Lung (tissue), 12 donors: ENCODE data around the gene DLGAP4. TPM values are rescaled to one million over a fixed set of nuclear protein-coding genes. Genes with fewer than 3 reads are reported as not detected.

Source experiments
- ATAC-seq: fragments of 200-7000 bp; cut with Tn5 transposase; one replicate; pipeline ENCODE4 v1.9.1; 2020; ENCODE audit warnings: moderate number of reproducible peaks; ENCODE audit not compliant: insufficient read depth, low FRiP score
- DNase-seq, 3 donors: peaks; one replicate each; pipeline ENCODE4 v3.0.0-alpha.2; 2013 to 2017
- H3K27ac ChIP-seq, 2 donors: one replicate each; pipeline ENCODE4 v1.5.1; 2013; ENCODE audit warnings: mild to moderate bottlenecking in 2 of 2, moderate library complexity in 2 of 2, control low read depth in 1 of 2, inconsistent platforms in 1 of 2, low read depth in 1 of 2, low read length in 1 of 2
- H3K27me3 ChIP-seq, 3 donors: one replicate each; pipeline ENCODE4 v1.5.1; 2013; ENCODE audit warnings: low read length in 2 of 3; ENCODE audit not compliant: control insufficient read depth in 3 of 3, insufficient read depth in 3 of 3
- H3K36me3 ChIP-seq, 4 donors: one replicate each; pipeline ENCODE4 v1.5.1; 2013; ENCODE audit warnings: low read length in 4 of 4, mild to moderate bottlenecking in 1 of 4, moderate library complexity in 1 of 4; ENCODE audit not compliant: control insufficient read depth in 4 of 4, insufficient read depth in 4 of 4
- H3K4me1 ChIP-seq, 5 donors: one replicate each; pipeline ENCODE4 v1.5.1; 2013; ENCODE audit warnings: low read length in 5 of 5, mild to moderate bottlenecking in 2 of 5, moderate library complexity in 1 of 5; ENCODE audit not compliant: control insufficient read depth in 5 of 5, insufficient read depth in 5 of 5
- H3K4me3 ChIP-seq: one replicate; pipeline ENCODE4 v1.5.1; 2013; ENCODE audit warnings: mild to moderate bottlenecking, control low read depth, moderate library complexity
- H3K9ac ChIP-seq, 2 donors: one replicate each; pipeline ENCODE4 v1.5.1; 2013; ENCODE audit warnings: low read length in 2 of 2, control low read depth in 1 of 2; ENCODE audit not compliant: insufficient read depth in 1 of 2
- H3K9me3 ChIP-seq, 4 donors: one replicate each; pipeline ENCODE4 v1.5.1; 2013; ENCODE audit warnings: low read length in 3 of 4, mild to moderate bottlenecking in 1 of 4, moderate library complexity in 1 of 4; ENCODE audit not compliant: control insufficient read depth in 4 of 4, insufficient read depth in 3 of 4
- CTCF ChIP-seq: IDR thresholded peaks from 2 replicates; pipeline ENCODE4 v1.5.1; 2012; ENCODE audit warnings: mild to moderate bottlenecking; ENCODE audit errors: control extremely low read depth, extremely low read depth
- WGBS, 2 donors: extraction: QIAGEN DNeasy Blood & Tissue Kit; methylation state at CpG; one replicate each; pipeline ENCODE4 v1.1.7; 2013; 5-methylcytosine and 5-hydroxymethylcytosine counted together
- polyA plus RNA-seq, 2 donors: library from polyadenylated mRNA; stranded (reverse); fragments of 200-250 nt; gene quantifications; one replicate each; pipeline ENCODE4 v1.2.1, GENCODE V29; 2013
- total RNA-seq, 2 donors: library from RNA; depleted of rRNA in 1 of 2; stranded (reverse); fragments of >200 nt in 1 of 2; gene quantifications; one replicate each; pipeline ENCODE4 v1.2.1, GENCODE V29; 2014 to 2021
- donor health status: control.
- donor health status: control.
- donor health status: Bipolar disorder and iron deficiency.
- donor health status: healthy.
- donor health status: DM: yes; HTN: yes; CAD: no.

DLGAP4 gene
- total and polyA plus RNA-seq, 4 donors = 34.6 to 67.6 (median 35.8) TPM

GRCh38 chr20:36322131-36322530, 16.0 kb downstream of the DLGAP4 start:
- Histone ChIP-seq H3K9me3 (peaks cover 0 to 7% (median 1%) of the 10 kb centered on the region in 4 donors), H3K9ac (no peak overlapping the region), H3K27me3 (no peaks in the 10 kb centered on the region), H3K36me3 (no peaks in the 10 kb centered on the region), H3K4me1 (no peaks in the 10 kb centered on the region), H3K27ac (no peak overlapping the region), H3K4me3 (no peak overlapping the region)
- ATAC-seq = no peak
- TF ChIP-seq CTCF = no peak
- WGBS, 2 donors = 64% methylated on average over 5 of the region's 5 CpGs
- DNase-seq = no peak

GRCh38 chr20:36330091-36330490, 24.0 kb downstream of the DLGAP4 start:
- ATAC-seq (no peak), DNase-seq (no peak)
- TF ChIP-seq CTCF = no peak
- H3K27ac ChIP-seq = no peak overlapping the region
- no peaks in the 10 kb centered on the region for H3K36me3 ChIP-seq
- H3K4me3 ChIP-seq = no peak overlapping the region
- no peaks in the 10 kb centered on the region for H3K4me1 ChIP-seq
- H3K27me3 ChIP-seq = peaks cover 0 to 15% (median 5%) of the 10 kb centered on the region in 3 donors
- peaks cover 0 to 7% (median 1%) of the 10 kb centered on the region in 4 donors for H3K9me3 ChIP-seq
- 85 to 86% methylated on average over 5 of the region's 5 CpGs for WGBS, 2 donors
- no peak overlapping the region for H3K9ac ChIP-seq

DNA sequence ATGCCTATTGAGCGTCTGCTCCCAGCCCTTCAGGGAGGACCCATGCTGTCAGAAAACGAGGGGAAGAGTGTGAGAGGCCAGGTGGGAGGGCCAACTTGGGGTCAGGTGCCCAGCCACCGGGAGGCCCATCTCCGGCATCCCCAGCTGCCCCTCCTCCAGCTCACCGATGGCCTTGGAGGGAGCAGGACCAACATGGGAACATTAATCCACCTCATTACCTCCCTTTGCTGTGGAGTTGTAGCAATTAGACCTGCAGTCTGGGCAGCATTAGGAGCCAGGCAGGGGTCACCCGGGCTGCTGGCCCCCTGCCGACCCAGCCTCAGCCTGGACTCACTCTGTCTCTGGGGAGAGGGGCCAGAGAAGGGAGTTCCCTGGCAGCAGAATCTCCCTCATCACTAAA, 25.1 kb downstream of the DLGAP4 start:
- H3K27me3 ChIP-seq = peaks cover 0 to 15% (median 5%) of the 10 kb centered on the region in 3 donors
- no peak for ATAC-seq
- 34 to 43% methylated on average over 7 of the region's 7 CpGs for WGBS, 2 donors

More for the DNA sequence above, 25.1 kb downstream of the DLGAP4 start:
- no peak overlapping the region for H3K27ac ChIP-seq
- no peaks in the 10 kb centered on the region for H3K36me3 ChIP-seq
- TF ChIP-seq CTCF = no peak
- H3K9ac ChIP-seq = no peak overlapping the region
- no peak for DNase-seq
- no peak overlapping the region for H3K4me3 ChIP-seq
- peaks cover 0 to 5% (median 1%) of the 10 kb centered on the region in 4 donors for H3K9me3 ChIP-seq
- no peaks in the 10 kb centered on the region for H3K4me1 ChIP-seq
